Measurements from ENCODE around the gene SP6. TPM values are rescaled to one million over a fixed set of nuclear protein-coding genes. Genes with fewer than 3 reads are reported as not detected.

SP6 gene
- total and polyA plus RNA-seq, 4 donors = 0.03 to 0.09 (median 0.06) TPM

DNA sequence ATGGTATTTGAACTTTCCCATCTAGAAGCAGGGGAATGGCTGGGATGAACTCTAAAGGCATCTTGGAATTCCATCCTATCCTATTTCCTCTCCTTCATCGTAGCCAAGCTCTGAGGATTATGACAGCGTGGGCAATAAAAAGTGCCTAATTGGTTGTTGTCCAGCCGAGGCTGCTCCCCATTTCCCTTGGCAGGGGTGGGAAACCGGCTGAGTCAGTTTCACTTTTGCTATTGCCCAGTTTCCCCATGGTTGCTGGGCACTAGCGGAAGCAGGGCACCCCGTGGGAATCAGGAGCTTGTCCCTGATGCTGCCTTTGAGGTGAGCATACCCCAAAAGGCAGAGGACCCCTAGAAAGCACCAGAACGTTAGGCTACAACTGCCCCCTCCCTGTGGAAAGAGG is 31.3 kb upstream of the SP6 start (continued):
- TF ChIP-seq REST (IDR thresholded peaks at IDR 0.05) (no peak), GABPA (IDR thresholded peaks at IDR 0.05 in 1 of 2, conservative IDR thresholded peaks at IDR 0.05 in 1 of 2) (no peak), HNF4A (conservative IDR thresholded peaks at IDR 0.05) (no peak), MAX (IDR thresholded peaks at IDR 0.05) (no peak), NR2F2 (IDR thresholded peaks at IDR 0.05) (no peak)

DNA sequence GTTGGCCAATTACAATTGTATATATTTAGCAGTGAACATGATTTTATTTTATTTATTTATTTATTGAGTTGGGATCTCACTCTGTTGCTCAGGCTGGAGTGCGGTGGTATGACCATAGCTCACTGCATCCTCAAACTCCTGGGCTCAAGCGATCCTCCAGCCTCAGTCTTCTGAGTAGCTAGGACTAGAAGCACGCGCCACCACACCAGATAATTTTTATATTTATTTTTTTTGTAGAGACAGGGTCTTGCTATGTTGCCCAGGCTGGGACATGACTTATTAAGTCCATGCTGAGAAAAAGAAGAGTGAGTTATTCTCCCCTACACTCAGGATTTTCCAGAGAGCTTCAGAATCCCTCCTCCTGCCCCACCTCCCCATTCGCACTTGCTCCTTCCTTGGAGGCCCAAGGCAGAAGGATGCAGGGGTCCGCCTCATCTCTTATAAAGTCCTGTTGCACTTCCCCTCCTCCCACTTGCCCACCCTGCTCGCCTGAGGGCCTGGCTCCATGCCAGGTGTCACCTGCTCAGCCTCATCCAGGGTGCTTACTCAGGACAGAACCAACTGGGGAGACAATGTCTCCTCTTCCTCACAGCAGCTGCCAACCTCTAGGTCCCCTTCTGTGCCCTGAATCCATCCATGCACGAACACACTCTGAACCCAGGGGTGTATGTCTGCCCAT is 29.0 kb upstream of the SP6 start:
- Histone ChIP-seq H3K27me3 (ENCODE audit: control insufficient read depth in 4 of 4, insufficient read depth in 4 of 4, low read length in 3 of 4) (no peaks in the 10 kb centered on the region), H3K4me1 (ENCODE audit: control insufficient read depth in 4 of 4, insufficient read depth in 4 of 4, low read length in 3 of 4) (peaks cover 0 to 9% (median 8%) of the 10 kb centered on the region in 4 donors), H3K27ac (ENCODE audit: low read depth in 1 of 2, low read length in 2 of 2) (no peak overlapping the region), H3K4me3 (ENCODE audit: low read depth in 1 of 3, low read length in 3 of 3) (no peak overlapping the region), H3K9ac (ENCODE audit: low read depth in 1 of 2, low read length in 2 of 2) (no peak overlapping the region), H3K36me3 (ENCODE audit: control insufficient read depth in 4 of 4, insufficient read depth in 3 of 4, low read depth in 1 of 4, low read length in 3 of 4) (no peaks in the 10 kb centered on the region), H3K9me3 (ENCODE audit: control insufficient read depth in 4 of 4, low read length in 3 of 4) (no peaks in the 10 kb centered on the region)
- TF ChIP-seq CTCF (IDR thresholded peaks at IDR 0.05; ENCODE audit: low read depth, low read length, missing input control) (no peak), FOXA1 (IDR thresholded peaks at IDR 0.05) (no peak), RXRA (IDR thresholded peaks at IDR 0.05) (no peak), HNF4A (conservative IDR thresholded peaks at IDR 0.05) (no peak), FOXA2 (IDR thresholded peaks at IDR 0.05) (no peak), TAF1 (conservative IDR thresholded peaks at IDR 0.05) (no peak), GABPA (IDR thresholded peaks at IDR 0.05 in 1 of 2, conservative IDR thresholded peaks at IDR 0.05 in 1 of 2) (no peak), YY1 (IDR thresholded peaks at IDR 0.05) (no peak), ZBTB33 (IDR thresholded peaks at IDR 0.05) (no peak), SP1 (IDR thresholded peaks at IDR 0.05) (no peak), REST (IDR thresholded peaks at IDR 0.05) (no peak), JUND (IDR thresholded peaks at IDR 0.05) (no peak), HNF4G (IDR thresholded peaks at IDR 0.05) (no peak), NR2F2 (IDR thresholded peaks at IDR 0.05) (no peak), MAX (IDR thresholded peaks at IDR 0.05) (no peak), EGR1 (IDR thresholded peaks at IDR 0.05; ENCODE audit: low read depth in 2 of 2) (no peak)
- no peak for DNase-seq (ENCODE audit: low spot score)
- 90% methylated on average over 8 of the region's 8 CpGs for WGBS

Measured in liver (tissue), 9 donors.